BLaER1 (cell line): Measurements from ENCODE around the gene SLC35A5.

Experiments
- H3K27ac ChIP-seq: shearing (Covaris generic); formaldehyde crosslinking; 2 replicates; pipeline ENCODE4 v1.8.1; 2022
- H3K27me3 ChIP-seq: shearing (Covaris generic); formaldehyde crosslinking; 2 replicates; pipeline ENCODE4 v1.8.1; 2022
- H3K36me3 ChIP-seq: shearing (Covaris generic); formaldehyde crosslinking; 2 replicates; pipeline ENCODE4 v1.8.1; 2022
- H3K4me1 ChIP-seq: shearing (Covaris generic); formaldehyde crosslinking; 2 replicates; pipeline ENCODE4 v1.8.1; 2022
- H3K4me2 ChIP-seq: shearing (Covaris generic); formaldehyde crosslinking; 2 replicates; pipeline ENCODE4 v1.8.1; 2022
- H3K4me3 ChIP-seq: shearing (Covaris generic); formaldehyde crosslinking; 2 replicates; pipeline ENCODE4 v1.8.1; 2022
- H3K9ac ChIP-seq: shearing (Covaris generic); formaldehyde crosslinking; 2 replicates; pipeline ENCODE4 v1.8.1; 2022
- H3K9me3 ChIP-seq: shearing (Covaris generic); formaldehyde crosslinking; 2 replicates; pipeline ENCODE4 v1.8.1; 2022
- H4K20me1 ChIP-seq: shearing (Covaris generic); formaldehyde crosslinking; 2 replicates; pipeline ENCODE4 v1.8.1; 2022
- Cebpa-rat ChIP-seq: shearing (Covaris generic); IDR thresholded peaks from 2 replicates; pipeline ENCODE4 v1.8.1; 2022

SLC35A5 gene

DNA sequence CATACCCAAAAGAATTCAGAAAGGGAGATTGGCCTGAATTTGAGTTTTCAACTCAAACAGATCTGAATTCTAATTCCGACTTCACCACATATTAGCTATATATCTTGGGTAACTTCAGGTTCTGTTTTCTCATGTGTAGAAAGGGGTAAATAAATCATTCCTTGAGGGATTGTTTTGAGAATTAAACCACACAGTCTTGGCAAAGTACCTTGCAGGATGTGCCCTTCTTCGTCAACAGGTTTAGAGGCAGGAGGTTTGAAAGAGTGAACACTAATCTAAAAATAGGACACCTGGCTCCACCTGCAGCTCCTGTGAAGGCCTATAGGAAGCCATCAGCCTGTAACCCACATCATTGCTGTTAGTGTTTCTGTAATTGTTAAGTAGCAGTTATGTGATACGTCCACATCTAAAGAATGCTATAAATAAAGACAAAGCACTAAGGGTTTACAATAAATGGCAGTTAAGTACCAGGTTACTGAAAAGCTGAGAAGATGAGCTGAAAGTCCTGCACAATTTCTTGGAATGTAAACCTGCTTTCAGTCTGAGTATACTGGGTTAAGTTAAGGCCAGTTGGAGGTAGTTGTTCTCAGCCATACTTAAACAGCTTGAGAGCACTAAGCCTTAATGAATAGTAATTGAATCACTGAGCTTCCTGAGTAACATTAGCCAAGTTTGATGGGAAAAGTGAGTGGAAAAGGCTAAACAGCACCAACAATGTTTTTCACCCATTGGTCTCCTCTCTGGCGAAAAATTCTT is 73.1 kb downstream of the SLC35A5 start:
- no peaks in the 10 kb centered on the region for H3K36me3 ChIP-seq
- H4K20me1 ChIP-seq: no peaks in the 10 kb centered on the region
- no peak overlapping the region for H3K4me2 ChIP-seq
- no peak overlapping the region for H3K27ac ChIP-seq
- H3K9me3 ChIP-seq: no peaks in the 10 kb centered on the region
- H3K4me1 ChIP-seq: no peaks in the 10 kb centered on the region; the same call in 1 of the 2 replicates
- no peaks in the 10 kb centered on the region for H3K27me3 ChIP-seq
- no peak overlapping the region for H3K9ac ChIP-seq
- no peak for TF ChIP-seq Cebpa-rat
- no peak overlapping the region for H3K4me3 ChIP-seq
